Osteoblast (primary cell): ENCODE measurements around the gene HDAC9. TPM values are rescaled to one million over a fixed set of nuclear protein-coding genes. Genes with fewer than 3 reads are reported as not detected.
"Not testable (repeated sequence)": the region's sequence is repeated elsewhere in the genome, so short reads cannot be mapped to it uniquely, and the experiment has no call there.

Source experiments
- DNase-seq: peaks from one replicate; pipeline ENCODE4 v3.0.0; 2011; ENCODE audit warnings: low spot score, mixed read lengths; ENCODE audit not compliant: insufficient read length; ENCODE audit errors: missing footprints
- H2AFZ ChIP-seq: 2 replicates; pipeline ENCODE4 v1.6.0; 2011; ENCODE audit warnings: mild to moderate bottlenecking, low read length
- H3K27ac ChIP-seq: 2 replicates; pipeline ENCODE4 v1.5.1; 2011; ENCODE audit warnings: mild to moderate bottlenecking, low read depth, low read length, moderate library complexity
- H3K27me3 ChIP-seq: 2 replicates; pipeline ENCODE4 v1.6.0; 2012; ENCODE audit warnings: mild to moderate bottlenecking, control low read depth, inconsistent platforms, low read length, moderate library complexity; ENCODE audit not compliant: insufficient read depth
- H3K36me3 ChIP-seq: 2 replicates; pipeline ENCODE4 v1.5.1; 2011; ENCODE audit warnings: mild to moderate bottlenecking, low read length, control low read depth, moderate library complexity; ENCODE audit not compliant: insufficient read depth
- H3K4me1 ChIP-seq: 2 replicates; pipeline ENCODE4 v1.5.1; 2011; ENCODE audit warnings: mild to moderate bottlenecking, low read length, control low read depth, moderate library complexity; ENCODE audit not compliant: insufficient read depth
- H3K4me2 ChIP-seq: 2 replicates; pipeline ENCODE4 v1.6.0; 2011; ENCODE audit warnings: mild to moderate bottlenecking, low read length; ENCODE audit not compliant: insufficient read depth
- H3K4me3 ChIP-seq: fragments of 200-600 bp; sonication (generic); 3 replicates; pipeline ENCODE4 v1.5.1; 2012; ENCODE audit warnings: mild to moderate bottlenecking, low read length, inconsistent platforms; ENCODE audit not compliant: insufficient read depth
- H3K79me2 ChIP-seq: 2 replicates; pipeline ENCODE4 v1.6.0; 2012; ENCODE audit warnings: mild to moderate bottlenecking, low read length, control low read depth, inconsistent platforms; ENCODE audit not compliant: insufficient read depth
- H3K9me3 ChIP-seq: 2 replicates; pipeline ENCODE4 v1.5.1; 2011; ENCODE audit warnings: low read depth, low read length, control low read depth
- H4K20me1 ChIP-seq: 2 replicates; pipeline ENCODE4 v1.6.0; 2012; ENCODE audit warnings: mild to moderate bottlenecking, low read length, control low read depth; ENCODE audit not compliant: insufficient read depth
- total RNA-seq: library from RNA; depleted of rRNA; stranded (reverse); fragments of >200 nt; gene quantifications from 2 replicates; pipeline ENCODE4 v1.2.3, GENCODE V29; 2012
- TF ChIP-seq, protein P1 (sequence below): IDR thresholded peaks from 2 replicates; pipeline ENCODE4 v1.5.1; 2011; ENCODE audit warnings: mild to moderate bottlenecking, low read depth, low read length, moderate library complexity; ENCODE audit errors: extremely low read depth

The HDAC9 gene
- total RNA-seq, 1 donor, result 21.7 TPM

DNA sequence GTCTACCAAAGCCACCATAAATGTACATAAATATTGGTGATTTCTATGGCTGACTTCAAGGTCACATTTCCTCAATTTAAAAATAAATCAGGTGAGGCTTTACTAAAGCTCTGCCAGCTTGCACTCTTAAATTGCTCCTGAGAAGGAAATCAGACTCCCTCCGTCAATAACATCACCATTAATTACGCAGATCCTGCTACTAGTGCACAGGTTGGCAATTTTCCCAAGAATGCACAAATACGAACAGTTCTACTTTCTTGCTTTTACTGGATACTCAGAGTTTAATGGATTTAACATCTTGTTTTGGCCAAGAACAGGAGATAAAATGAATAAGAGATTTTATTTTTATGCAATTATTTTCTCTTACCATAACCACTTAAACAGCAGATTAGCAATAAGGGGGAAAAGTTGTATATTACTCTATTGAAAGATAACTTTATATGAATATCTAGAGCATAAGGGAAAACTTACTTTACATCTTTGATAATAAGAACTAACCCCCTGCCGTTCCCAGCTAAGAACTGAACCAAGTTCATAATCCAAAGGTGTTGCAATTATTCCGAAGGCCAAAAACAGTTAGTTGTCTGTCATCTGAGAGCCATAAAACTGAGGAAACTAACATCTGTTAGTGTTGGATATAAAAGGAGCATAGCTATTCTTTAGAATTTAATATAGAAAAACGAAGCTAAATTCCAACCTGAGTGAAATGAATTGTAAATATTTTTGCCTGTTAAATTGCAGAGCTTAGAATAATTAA lies 481.3 kb downstream of the HDAC9 start:
- Histone ChIP-seq H3K27ac (no peak overlapping the region), H3K36me3 (no peaks in the 10 kb centered on the region), H2AFZ (no peak overlapping the region), H3K9me3 (no peaks in the 10 kb centered on the region), H3K27me3 (no peaks in the 10 kb centered on the region), H3K4me2 (peak overlapping the region; percentile 80), H4K20me1 (no peaks in the 10 kb centered on the region), H3K4me1 (peaks cover 28% of the 10 kb centered on the region), H3K79me2 (no peaks in the 10 kb centered on the region), H3K4me3 (no peak overlapping the region)
- TF ChIP-seq, protein P1, sequence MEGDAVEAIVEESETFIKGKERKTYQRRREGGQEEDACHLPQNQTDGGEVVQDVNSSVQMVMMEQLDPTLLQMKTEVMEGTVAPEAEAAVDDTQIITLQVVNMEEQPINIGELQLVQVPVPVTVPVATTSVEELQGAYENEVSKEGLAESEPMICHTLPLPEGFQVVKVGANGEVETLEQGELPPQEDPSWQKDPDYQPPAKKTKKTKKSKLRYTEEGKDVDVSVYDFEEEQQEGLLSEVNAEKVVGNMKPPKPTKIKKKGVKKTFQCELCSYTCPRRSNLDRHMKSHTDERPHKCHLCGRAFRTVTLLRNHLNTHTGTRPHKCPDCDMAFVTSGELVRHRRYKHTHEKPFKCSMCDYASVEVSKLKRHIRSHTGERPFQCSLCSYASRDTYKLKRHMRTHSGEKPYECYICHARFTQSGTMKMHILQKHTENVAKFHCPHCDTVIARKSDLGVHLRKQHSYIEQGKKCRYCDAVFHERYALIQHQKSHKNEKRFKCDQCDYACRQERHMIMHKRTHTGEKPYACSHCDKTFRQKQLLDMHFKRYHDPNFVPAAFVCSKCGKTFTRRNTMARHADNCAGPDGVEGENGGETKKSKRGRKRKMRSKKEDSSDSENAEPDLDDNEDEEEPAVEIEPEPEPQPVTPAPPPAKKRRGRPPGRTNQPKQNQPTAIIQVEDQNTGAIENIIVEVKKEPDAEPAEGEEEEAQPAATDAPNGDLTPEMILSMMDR, result no peak
- peak; percentile 80 for DNase-seq

DNA sequence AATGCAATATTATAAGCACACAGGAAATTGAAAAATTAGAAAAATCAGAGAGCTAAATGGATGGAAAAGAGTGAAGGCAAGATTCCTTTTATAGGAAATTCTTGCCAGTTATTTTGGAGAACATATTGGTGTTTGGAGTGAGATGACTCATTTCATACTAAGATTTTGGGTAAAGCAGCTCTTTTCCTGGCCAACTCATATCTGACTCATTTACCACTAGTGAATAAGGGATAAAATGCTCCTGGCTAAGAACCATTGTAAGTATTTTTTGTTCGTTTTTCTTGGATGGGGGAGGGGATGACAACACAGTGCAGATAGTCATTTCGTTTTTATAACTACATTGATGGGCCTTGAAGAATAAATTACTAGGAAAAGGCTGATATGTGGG lies 482.6 kb downstream of the HDAC9 start:
- Histone ChIP-seq H3K4me2 (peak overlapping the region; percentile 80), H3K4me1 (peaks cover 28% of the 10 kb centered on the region), H3K9me3 (no peaks in the 10 kb centered on the region), H3K79me2 (no peaks in the 10 kb centered on the region), H3K4me3 (peak overlapping the region; percentile 34), H3K27me3 (no peaks in the 10 kb centered on the region), H2AFZ (no peak overlapping the region), H3K27ac (peak overlapping the region; percentile 64), H3K36me3 (no peaks in the 10 kb centered on the region), H4K20me1 (no peaks in the 10 kb centered on the region)
- DNase-seq, result peak; percentile 78
- TF ChIP-seq, protein P1, result no peak

DNA sequence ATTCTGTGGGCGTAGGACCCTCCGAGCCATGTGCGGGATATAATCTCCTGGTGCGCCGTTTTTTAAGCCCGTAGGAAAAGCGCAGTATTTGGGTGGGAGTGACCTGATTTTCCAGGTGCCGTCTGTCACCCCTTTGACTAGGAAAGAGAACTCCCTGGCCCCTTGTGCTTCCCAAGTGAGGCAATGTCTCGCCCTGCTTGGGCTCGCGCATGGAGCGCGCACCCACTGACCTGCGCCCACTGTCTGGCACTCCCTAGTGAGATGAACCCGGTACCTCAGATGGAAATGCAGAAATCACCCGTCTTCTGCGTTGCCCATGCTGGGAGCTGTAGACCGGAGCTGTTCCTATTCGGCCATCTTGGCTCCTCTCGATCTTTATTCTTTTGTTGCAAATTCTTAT lies 495.2 kb downstream of the HDAC9 start:
- H3K9me3 ChIP-seq, H3K4me1 ChIP-seq, H4K20me1 ChIP-seq, H3K4me3 ChIP-seq, H3K36me3 ChIP-seq, H3K27me3 ChIP-seq, H3K79me2 ChIP-seq, H3K27ac ChIP-seq, H2AFZ ChIP-seq, DNase-seq, H3K4me2 ChIP-seq: not testable (repeated sequence)

DNA sequence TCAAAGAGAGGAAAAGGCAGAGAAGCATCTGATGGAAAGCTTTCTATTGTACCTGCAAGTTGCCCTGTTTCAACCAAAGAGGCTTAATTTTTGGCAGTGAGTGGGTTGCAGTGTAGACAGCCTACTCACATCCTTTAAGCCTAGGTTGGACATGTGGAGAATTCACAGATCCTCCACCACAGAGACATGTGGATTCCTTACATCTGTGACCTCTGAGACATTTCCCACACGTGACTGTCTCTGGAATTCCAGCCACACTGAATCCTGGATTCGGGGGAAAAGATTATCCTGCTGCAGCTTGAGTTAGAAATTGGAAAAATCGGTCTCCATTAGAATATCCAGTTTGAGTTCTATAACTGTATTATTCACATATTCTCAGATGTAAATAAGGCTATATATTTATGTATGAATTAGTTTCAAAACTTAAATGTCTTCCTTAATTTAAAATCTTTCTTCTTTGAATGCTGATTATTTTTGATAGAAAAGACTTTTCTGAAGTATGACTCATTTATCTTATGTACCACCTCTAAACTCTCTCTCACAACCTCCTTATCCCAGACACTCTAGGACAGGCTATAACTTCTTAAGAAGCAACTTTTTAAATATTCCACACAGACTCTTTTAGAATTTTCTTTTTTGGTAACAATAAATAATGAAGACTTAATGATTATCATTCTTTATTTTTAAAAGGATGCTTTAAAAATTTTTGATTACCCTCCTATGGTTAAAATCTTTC lies 498.6 kb downstream of the HDAC9 start:
- DNase-seq, result no peak
- Histone ChIP-seq H2AFZ (no peak overlapping the region), H3K27ac (no peak overlapping the region), H3K79me2 (no peaks in the 10 kb centered on the region), H3K4me2 (no peak overlapping the region), H3K4me3 (no peak overlapping the region), H4K20me1 (no peaks in the 10 kb centered on the region), H3K4me1 (peaks cover 6% of the 10 kb centered on the region), H3K36me3 (no peaks in the 10 kb centered on the region), H3K27me3 (no peaks in the 10 kb centered on the region), H3K9me3 (no peaks in the 10 kb centered on the region)
- TF ChIP-seq, protein P1, result no peak
